ENCODE data around the gene PANK4.

- TF ChIP-seq CTCF (IDR thresholded peaks at IDR 0.05) (no peak), POLR2AphosphoS5 (IDR thresholded peaks at IDR 0.05) (no peak)
These were observed 2.8 kb upstream of the PANK4 start for GRCh38 chr1:2528966-2529783.
